HuH-7.5 (cell line): ENCODE data around the gene ZNF326.
A peak's percentile ranks its signal among the peaks of the same experiment; 100 is the strongest.
"Not testable (repeated sequence)": the region's sequence is repeated elsewhere in the genome, so short reads cannot be mapped to it uniquely, and the experiment has no call there.

ENCODE experiments used
- DNase-seq: peaks from one replicate; pipeline ENCODE4 v3.0.0; 2011; ENCODE audit warnings: low spot score

Gene ZNF326

DNA sequence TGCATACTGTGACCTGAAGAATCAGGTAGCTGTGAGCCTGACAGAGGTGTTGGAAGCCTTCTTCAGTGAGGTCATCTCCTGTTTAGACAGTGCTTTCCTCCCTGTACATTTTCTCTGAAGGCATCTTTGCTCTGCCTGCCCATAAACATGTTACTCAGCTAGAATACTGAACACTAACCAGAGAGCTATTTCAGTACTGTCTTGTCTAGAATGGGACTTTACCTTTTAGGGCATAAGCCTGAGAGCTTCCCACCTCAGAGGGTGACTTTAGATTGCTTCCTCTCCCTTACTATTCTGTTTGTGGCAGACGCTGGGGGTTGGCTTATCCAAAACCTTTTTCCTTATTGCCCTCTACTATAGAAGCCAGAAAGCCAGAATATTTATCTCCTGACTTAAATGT lies 23.3 kb upstream of the ZNF326 start:
- no peak for DNase-seq

- DNase-seq: no peak
Observed at GRCh38 chr1:89972024-89972423, 22.9 kb upstream of the ZNF326 start.

GRCh38 chr1:89973471-89974127 lies 21.3 kb upstream of the ZNF326 start:
- DNase-seq: no peak

DNA sequence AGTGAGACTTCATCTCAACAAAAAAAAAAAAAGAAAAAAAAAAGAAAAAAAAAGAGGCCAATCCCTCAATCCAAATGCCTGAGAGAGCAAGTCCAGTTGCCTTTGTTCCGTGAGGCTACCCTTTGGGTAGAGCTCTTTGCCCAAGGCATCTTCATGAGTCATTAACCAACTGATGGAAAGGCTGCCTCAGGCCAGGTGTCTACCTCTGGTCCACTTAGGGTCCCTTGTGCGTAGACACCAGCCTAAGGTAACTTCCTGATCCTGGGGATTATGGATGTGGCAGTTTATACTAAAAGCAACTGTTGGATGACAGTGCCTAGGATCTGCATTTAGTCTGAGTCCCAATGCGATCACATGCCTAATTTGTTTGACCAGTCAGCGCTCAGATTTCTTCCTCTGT lies 20.7 kb upstream of the ZNF326 start:
- no peak for DNase-seq

GRCh38 chr1:89974696-89975470 lies 20.0 kb upstream of the ZNF326 start:
- DNase-seq: no peak

DNA sequence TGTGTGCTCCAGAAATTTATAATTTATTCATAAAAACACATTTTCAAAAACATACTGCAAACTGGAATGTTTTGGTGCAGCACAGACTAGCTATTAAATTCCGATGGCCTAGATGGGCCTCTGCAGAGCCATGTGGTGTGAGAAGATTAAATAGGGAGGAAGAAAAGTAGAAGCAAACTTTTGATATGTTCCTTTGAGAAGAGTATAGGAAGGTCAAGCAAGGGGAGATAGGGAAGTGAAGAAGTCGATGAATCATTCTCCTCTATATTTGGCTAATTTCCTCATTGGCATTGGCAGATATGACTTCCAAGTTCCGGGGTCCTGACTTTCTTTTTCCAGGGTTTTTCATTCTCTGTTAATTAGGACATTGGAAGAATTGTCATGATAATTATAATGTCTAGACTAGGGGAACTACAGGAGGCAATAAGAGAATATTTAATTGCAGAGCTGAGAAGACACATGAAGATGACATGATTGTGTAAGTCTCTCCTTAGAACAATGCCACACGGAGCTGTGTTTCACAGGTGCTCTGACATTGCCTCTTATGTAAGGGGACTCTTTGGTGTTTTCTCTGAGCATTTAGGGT lies 19.3 kb upstream of the ZNF326 start:
- DNase-seq: no peak

- no peak for DNase-seq
Observed at GRCh38 chr1:89978755-89979154, 16.2 kb upstream of the ZNF326 start.

DNA sequence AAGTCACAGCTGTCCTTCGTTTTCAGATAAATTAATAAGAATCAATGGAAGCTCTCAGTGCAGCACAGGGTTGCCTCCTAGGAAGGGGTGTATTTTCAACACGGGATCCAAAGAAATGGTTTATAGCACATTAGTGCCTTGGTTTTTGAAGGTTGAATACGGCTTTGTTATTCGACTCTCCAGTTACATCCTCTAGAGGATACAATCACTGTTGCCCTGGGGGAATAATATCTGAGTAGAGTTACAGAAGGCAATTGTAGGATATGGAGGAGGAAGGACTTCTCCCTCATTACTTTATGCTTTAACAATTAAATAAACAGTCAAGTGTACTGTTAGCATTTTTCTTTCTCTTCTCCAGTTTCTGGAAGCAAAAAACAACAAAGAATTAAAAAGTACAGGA lies 14.3 kb upstream of the ZNF326 start:
- no peak for DNase-seq

DNA sequence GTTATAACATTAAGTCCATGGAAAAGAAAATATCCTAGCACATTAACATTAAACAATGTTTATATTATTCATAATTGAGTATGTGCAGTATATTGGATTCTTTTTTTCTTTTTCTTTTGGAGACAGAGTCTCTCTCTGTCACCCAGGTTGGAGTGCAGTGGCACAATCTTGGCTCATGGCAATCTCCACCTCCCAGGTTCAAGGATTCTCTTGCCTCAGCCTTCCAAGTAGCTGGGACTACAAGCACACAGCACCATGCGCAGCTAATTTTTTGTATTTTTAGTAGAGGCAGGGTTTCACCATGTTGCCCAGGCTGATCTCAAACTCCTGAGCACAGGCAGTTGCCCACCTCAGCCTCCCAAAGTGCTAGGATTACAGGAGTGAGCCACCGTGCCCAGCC lies 12.1 kb upstream of the ZNF326 start:
- DNase-seq: not testable (repeated sequence)

- not testable (repeated sequence) for DNase-seq
Observed at GRCh38 chr1:89984564-89985116, 10.3 kb upstream of the ZNF326 start.

DNA sequence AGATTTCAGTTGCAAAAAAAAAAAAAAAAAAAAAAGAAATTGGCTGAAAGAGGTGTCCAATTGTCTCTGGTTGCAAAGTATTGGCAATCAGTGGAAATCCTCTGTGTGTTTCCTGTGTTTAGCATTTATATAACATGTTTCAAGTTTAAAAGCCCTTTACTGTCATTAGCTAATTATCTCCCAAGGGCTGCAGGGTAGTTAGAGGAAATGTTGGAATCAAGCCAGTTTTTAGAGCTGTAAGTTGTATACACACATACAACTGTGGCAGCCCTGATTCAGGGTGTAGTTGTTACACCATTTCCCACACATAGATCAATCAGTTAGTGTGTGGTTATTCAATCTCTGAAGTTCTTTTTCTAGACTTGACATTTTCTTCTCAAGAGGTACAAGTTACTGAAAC lies 8.9 kb upstream of the ZNF326 start:
- DNase-seq: no peak

DNA sequence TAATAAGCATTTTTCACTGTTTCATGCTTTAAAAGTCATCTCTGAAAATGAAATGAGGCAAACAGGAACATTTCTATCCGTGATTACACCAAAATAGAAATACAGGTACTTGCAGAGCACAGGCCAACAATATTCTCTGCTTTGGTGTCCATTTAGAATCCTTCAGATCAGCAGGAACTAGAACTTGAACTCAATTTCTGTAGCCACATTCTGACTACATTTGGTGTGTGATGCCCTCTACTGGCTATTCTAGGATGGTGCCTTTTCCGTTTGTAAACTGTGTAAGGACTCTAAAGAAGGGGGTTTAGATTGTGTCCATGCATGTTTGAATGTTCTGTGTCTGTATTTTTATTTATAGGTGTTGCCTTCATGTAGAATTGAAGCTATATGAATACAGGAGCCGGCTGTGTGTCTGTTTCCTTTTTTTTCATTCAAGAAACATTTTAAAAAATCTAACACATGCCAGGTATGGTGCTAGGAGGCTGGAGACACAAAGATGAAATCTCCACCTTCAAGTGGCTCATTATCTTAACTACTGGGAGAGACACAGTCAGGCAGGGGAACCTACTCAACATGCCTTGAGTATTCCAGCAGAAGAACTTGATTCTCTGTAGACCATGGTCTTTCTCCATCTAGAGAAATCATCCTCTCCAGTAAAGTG lies 7.6 kb upstream of the ZNF326 start:
- peak; percentile 71 for DNase-seq

DNA sequence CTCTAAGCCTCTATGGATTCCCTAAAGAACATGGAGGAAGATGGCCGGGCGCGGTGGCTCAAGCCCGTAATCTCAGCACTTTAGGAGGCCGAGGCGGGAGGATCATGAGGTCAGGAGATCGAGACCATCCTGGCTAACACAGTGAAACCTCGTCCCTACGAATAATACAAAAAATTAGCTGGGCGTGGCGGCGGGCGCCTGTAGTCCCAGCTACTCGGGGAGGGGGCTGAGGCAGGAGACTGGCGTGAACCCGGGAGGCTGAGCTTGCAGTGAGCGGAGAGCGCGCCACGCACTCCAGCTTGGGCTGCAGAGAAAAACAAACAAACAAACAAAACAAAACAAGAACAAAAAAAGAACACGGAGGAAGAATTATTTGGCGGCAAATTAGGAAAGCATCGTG lies 5.8 kb upstream of the ZNF326 start:
- DNase-seq: no peak

- DNase-seq: no peak
Observed at GRCh38 chr1:89989799-89990198, 5.1 kb upstream of the ZNF326 start.

DNA sequence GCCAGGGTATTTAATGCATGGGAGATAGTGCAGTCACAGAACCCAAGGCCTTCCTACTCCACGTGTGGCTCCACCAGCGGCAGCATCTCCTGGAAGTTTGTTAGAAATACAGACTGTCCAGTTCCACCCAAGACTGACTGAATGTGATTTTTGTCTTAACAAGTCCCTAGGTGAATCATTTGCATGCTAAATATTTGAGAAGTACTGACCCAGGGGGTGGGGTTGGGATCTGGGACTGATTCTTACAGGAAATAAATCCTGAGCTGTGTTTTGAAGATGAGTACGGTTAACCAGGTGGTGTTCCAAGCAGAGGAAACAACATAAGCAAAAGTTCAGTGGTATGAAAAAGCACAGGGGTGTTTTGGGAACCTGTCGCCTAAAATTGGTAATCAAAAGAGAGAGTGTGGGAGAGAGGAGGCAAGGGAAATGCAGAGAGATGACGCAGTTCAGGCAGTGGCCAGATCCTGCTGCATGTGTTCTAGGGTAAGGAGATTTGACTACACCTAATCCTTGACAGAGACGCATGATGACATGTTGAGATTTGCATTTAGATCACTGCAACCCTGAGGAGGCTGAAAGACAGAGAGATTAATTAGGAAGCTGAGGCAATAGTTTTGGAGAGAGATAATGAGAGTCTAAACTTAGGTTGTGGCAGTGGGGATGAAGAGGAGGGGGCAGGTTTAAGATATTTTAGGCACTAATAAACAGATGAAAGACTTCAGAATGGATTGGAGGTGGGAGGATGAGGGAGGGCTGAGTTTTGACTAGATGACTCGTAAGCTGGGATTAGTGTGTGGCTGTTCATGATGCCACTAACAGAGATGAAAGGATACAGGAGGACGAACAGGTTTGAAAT lies 3.7 kb upstream of the ZNF326 start:
- no peak for DNase-seq

DNA sequence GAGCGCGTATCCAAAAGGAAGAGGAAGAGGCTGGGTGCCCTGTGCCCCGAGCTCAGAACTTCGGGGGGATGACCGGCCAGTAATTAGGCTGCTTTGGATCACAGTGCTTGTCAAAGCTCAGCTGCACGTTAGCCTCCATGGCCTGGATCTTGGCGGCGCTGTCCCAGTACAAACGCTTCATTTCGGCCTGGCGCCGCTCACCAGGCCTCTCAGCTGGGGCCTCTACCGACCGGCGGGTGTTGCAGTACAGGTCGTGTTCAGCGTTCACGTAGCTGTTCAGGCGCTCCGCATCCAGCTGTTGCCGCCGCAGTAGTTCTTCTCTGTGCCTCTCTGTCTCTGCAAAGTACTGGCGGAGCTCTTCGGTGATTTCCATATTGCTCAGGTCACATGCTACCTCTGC lies 1.4 kb upstream of the ZNF326 start:
- no peak for DNase-seq

GRCh38 chr1:89994231-89994804 lies 592 bp upstream of the ZNF326 start:
- no peak for DNase-seq

GRCh38 chr1:89995598-89996449 lies 914 bp downstream of the ZNF326 start:
- DNase-seq: no peak

DNA sequence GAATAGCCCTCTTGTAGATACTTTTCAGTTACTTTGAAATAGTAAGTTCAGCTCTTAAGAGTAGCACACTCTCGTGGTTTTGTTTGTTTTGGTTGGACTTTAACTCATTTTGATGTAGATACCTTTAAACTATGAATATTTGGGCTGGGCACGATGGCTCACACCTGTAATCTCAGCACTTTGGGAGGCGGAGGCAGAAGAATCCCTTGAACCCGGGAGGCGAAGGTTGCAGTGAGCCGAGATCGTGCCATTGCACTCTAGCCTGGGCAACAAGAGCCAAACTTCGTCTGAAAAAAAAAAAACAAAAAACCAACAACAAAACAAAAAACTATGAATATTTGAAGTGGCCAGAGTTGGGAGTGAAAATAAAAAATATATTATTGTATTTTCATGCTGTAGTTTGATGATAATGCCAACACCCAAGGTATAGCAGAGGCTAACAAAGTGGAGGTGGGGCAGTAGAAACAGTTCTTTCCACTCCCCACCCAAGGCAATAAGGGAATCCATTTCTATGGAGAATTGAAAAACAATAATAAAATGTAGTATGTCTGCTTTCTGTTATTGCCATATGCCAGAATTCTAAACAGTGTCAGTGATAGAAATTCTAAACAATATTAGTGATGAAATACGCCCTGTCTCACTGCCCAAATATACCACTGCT lies 1.7 kb downstream of the ZNF326 start:
- DNase-seq: no peak

- DNase-seq: not testable (repeated sequence)
Observed at GRCh38 chr1:89997152-89997551, 2.2 kb downstream of the ZNF326 start.
